SK-N-SH (cell line): Measurements from ENCODE around the gene CNTNAP2. TPM values are rescaled to one million over a fixed set of nuclear protein-coding genes. Genes with fewer than 3 reads are reported as not detected.

Experiments
- CTCF ChIA-PET: fragments of 300-600, 350-600 bp; formaldehyde crosslinking; extraction: SDS; loops from one replicate; lab custom pipeline; 2021; lab: Yijun Ruan, JAX
- POLR2A ChIA-PET: fragments of 350-600 bp; sonication (Branson Sonifier 250); formaldehyde crosslinking; extraction: SDS; loops from one replicate; lab custom pipeline; 2020; ENCODE audit warnings: antibody characterized with exemption, inconsistent platforms; lab: Yijun Ruan, JAX
- DNase-seq: peaks from one replicate; pipeline ENCODE4 v3.0.0; 2012
- H2AFZ ChIP-seq: fragments of 200-600 bp; sonication (generic); 2 replicates; pipeline ENCODE4 v1.8.1; 2016; ENCODE audit warnings: antibody characterized with exemption, mild to moderate bottlenecking, low read depth
- H3F3A ChIP-seq: fragments of 200-600 bp; sonication (generic); replicated peaks from 2 replicates; pipeline ENCODE3; 2016; ENCODE audit warnings: antibody characterized with exemption, mild to moderate bottlenecking; ENCODE audit not compliant: insufficient read depth
- H3K27ac ChIP-seq, 2 experiments: fragments of 200-500 bp in 1 of 2; fragments of 200-600 bp in 1 of 2; sonication (Bioruptor generic) in 1 of 2; sonication (generic), shearing (Covaris generic) in 1 of 2; 2 replicates each; pipeline versions ENCODE4 v1.5.1 to v1.6.1; 2014 to 2016; ENCODE audit warnings: low read depth in 2 of 2, inconsistent platforms in 1 of 2, low read length in 1 of 2, mild to moderate bottlenecking in 1 of 2, mixed read lengths in 1 of 2
- H3K27me3 ChIP-seq: fragments of 200-600 bp; sonication (generic), shearing (Covaris generic); 2 replicates; pipeline ENCODE4 v1.6.1; 2016; ENCODE audit warnings: mixed run types; ENCODE audit not compliant: insufficient read depth
- H3K36me3 ChIP-seq, 2 experiments: fragments of 200-500 bp in 1 of 2; fragments of 200-600 bp in 1 of 2; sonication (Bioruptor generic) in 1 of 2; sonication (generic) in 1 of 2; replicated peaks in 1 of 2; 2 replicates each; pipeline versions ENCODE3 to v1.5.1; 2014 to 2016; ENCODE audit warnings: low read length in 1 of 2, mild to moderate bottlenecking in 1 of 2; ENCODE audit not compliant: insufficient read depth in 2 of 2, control insufficient read depth in 1 of 2
- H3K4me1 ChIP-seq, 2 experiments: fragments of 200-500 bp in 1 of 2; fragments of 200-600 bp in 1 of 2; sonication (Bioruptor generic) in 1 of 2; sonication (generic), shearing (Covaris generic) in 1 of 2; 2 replicates each; pipeline versions ENCODE4 v1.5.1 to v1.6.1; 2014 to 2016; ENCODE audit warnings: low read depth in 1 of 2, low read length in 1 of 2, mixed run types in 1 of 2; ENCODE audit not compliant: insufficient read depth in 2 of 2, control insufficient read depth in 1 of 2
- H3K4me2 ChIP-seq: fragments of 200-600 bp; sonication (generic), shearing (Covaris generic); 2 replicates; pipeline ENCODE4 v1.6.1; 2017; ENCODE audit warnings: mixed run types
- H3K4me3 ChIP-seq, 2 experiments: fragments of 200-500 bp in 1 of 2; fragments of 200-600 bp in 1 of 2; sonication (Bioruptor generic) in 1 of 2; sonication (generic), shearing (Covaris generic) in 1 of 2; 2 replicates each; pipeline versions ENCODE4 v1.5.1 to v1.8.1; 2014 to 2016; ENCODE audit warnings: low read depth in 2 of 2, inconsistent platforms in 1 of 2, low read length in 1 of 2, mild to moderate bottlenecking in 1 of 2, mixed read lengths in 1 of 2, moderate library complexity in 1 of 2
- H3K79me2 ChIP-seq: fragments of 200-600 bp; sonication (generic); 2 replicates; pipeline ENCODE4 v1.8.1; 2017; ENCODE audit warnings: mild to moderate bottlenecking; ENCODE audit not compliant: insufficient read depth
- H3K9ac ChIP-seq: fragments of 200-600 bp; sonication (generic); 2 replicates; pipeline ENCODE4 v1.6.1; 2017; ENCODE audit warnings: mixed run types
- H3K9me2 ChIP-seq: fragments of 200-600 bp; sonication (generic); 2 replicates; pipeline ENCODE4 v1.6.1; 2017; ENCODE audit warnings: mixed run types
- H3K9me3 ChIP-seq: fragments of 200-600 bp; sonication (generic); 2 replicates; pipeline ENCODE4 v1.6.1; 2017; ENCODE audit warnings: mixed run types, mild to moderate bottlenecking, moderate library complexity
- H4K20me1 ChIP-seq: fragments of 200-600 bp; sonication (generic); 2 replicates; pipeline ENCODE4 v1.6.1; 2017; ENCODE audit warnings: mild to moderate bottlenecking, mixed run types; ENCODE audit not compliant: insufficient read depth
- CHD2 ChIP-seq: fragments of 150-350 bp; IDR thresholded peaks from 2 replicates; pipeline ENCODE4 v1.6.1; 2018; ENCODE audit warnings: low read length; ENCODE audit not compliant: partially characterized antibody
- ELF1 ChIP-seq: IDR thresholded peaks from 2 replicates; pipeline ENCODE4 v1.4.0; 2012
- EZH2phosphoT487 ChIP-seq: fragments of 200-600 bp; sonication (generic); IDR thresholded peaks from 2 replicates; pipeline ENCODE4 v1.6.1; 2017; ENCODE audit warnings: low read depth, mixed run types, mild to moderate bottlenecking, antibody characterized with exemption, moderate library complexity, borderline replicate concordance
- FOXJ3 ChIP-seq: sonication (generic); formaldehyde crosslinking; IDR thresholded peaks from 2 replicates; pipeline ENCODE4 v1.5.1; 2020; ENCODE audit warnings: mild to moderate bottlenecking, missing genetic modification reagents
- FOXM1 ChIP-seq: IDR thresholded peaks from 2 replicates; pipeline ENCODE4 v1.4.0; 2012; ENCODE audit warnings: low read depth, mild to moderate bottlenecking
- GABPA ChIP-seq: IDR thresholded peaks from 2 replicates; pipeline ENCODE4 v1.4.0; 2012; ENCODE audit warnings: low read depth, mild to moderate bottlenecking
- GATA2 ChIP-seq: sonication (generic); formaldehyde crosslinking; IDR thresholded peaks from 2 replicates; pipeline ENCODE4 v1.5.0; 2020; ENCODE audit warnings: mild to moderate bottlenecking, missing genetic modification reagents
- JUND ChIP-seq: IDR thresholded peaks from 2 replicates; pipeline ENCODE4 v1.4.0; 2012
- NFIC ChIP-seq: IDR thresholded peaks from 2 replicates; pipeline ENCODE4 v1.4.0; 2012; ENCODE audit warnings: borderline replicate concordance
- PBX3 ChIP-seq: IDR thresholded peaks from 2 replicates; pipeline ENCODE4; 2012
- POLR2AphosphoS5 ChIP-seq: IDR thresholded peaks from 2 replicates; pipeline ENCODE4 v1.6.1; 2012; ENCODE audit warnings: low read depth, low read length
- RFX5 ChIP-seq: IDR thresholded peaks from 2 replicates; pipeline ENCODE4 v1.6.1; 2012; ENCODE audit warnings: mild to moderate bottlenecking, improper control_type of control experiment, low read length
- RXRA ChIP-seq: IDR thresholded peaks from 2 replicates; pipeline ENCODE4 v1.4.0; 2012; ENCODE audit warnings: low read depth, mild to moderate bottlenecking, borderline replicate concordance
- SIN3A ChIP-seq: IDR thresholded peaks from 2 replicates; pipeline ENCODE4 v1.6.1; 2012; ENCODE audit warnings: low read depth, mild to moderate bottlenecking, low read length, moderate library complexity, borderline replicate concordance
- SMC3 ChIP-seq: IDR thresholded peaks from 2 replicates; pipeline ENCODE4 v1.6.1; 2012; ENCODE audit warnings: low read depth, low read length, improper control_type of control experiment
- TAF1 ChIP-seq: IDR thresholded peaks from 2 replicates; pipeline ENCODE4 v1.6.1; 2012; ENCODE audit warnings: low read depth, mild to moderate bottlenecking, low read length, moderate library complexity, borderline replicate concordance
- TCF12 ChIP-seq: IDR thresholded peaks from 2 replicates; pipeline ENCODE4 v1.4.0; 2012
- TEAD4 ChIP-seq: IDR thresholded peaks from 2 replicates; pipeline ENCODE4 v1.4.0; 2012; ENCODE audit warnings: mild to moderate bottlenecking, borderline replicate concordance; ENCODE audit not compliant: insufficient read depth
- USF1 ChIP-seq: IDR thresholded peaks from 2 replicates; pipeline ENCODE4 v1.4.0; 2012; ENCODE audit warnings: low read depth, borderline replicate concordance
- USF2 ChIP-seq: fragments of 150-350 bp; IDR thresholded peaks from 2 replicates; pipeline ENCODE4 v1.6.1; 2017; ENCODE audit warnings: antibody characterized with exemption, low read length, low read depth, borderline replicate concordance
- YY1 ChIP-seq: IDR thresholded peaks from 2 replicates; pipeline ENCODE4 v1.4.0; 2012; ENCODE audit warnings: low read depth, mild to moderate bottlenecking
- ZBTB33 ChIP-seq: IDR thresholded peaks from 2 replicates; pipeline ENCODE4 v1.4.0; 2012; ENCODE audit warnings: low read depth, borderline replicate concordance
- WGBS: methylation state at CpG from one replicate; pipeline ENCODE4 v1.1.6; 2017; ENCODE audit warnings: low lambda C conversion rate; 5-methylcytosine and 5-hydroxymethylcytosine counted together
- polyA plus RNA-seq, 3 experiments: library from polyadenylated mRNA; depleted of rRNA; stranded (reverse); fragments of >200 nt; gene quantifications; 2 replicates each; pipeline ENCODE4 v1.2.3, GENCODE V29; 2012

Gene CNTNAP2
- polyA plus RNA-seq, 1 of the 3 experiments (the other 2 are of a cell fraction): 3.4 TPM

GRCh38 chr7:146067880-146068279, 48.7 kb upstream of the CNTNAP2 start (continued):
- no peak for TF ChIP-seq CHD2
- TF ChIP-seq TCF12: no peak
- TF ChIP-seq GABPA: no peak
- TF ChIP-seq JUND: no peak
- TF ChIP-seq FOXJ3 (CRISPR knock-in tag): no peak
- no peak for TF ChIP-seq ZBTB33
- TF ChIP-seq NFIC: no peak
- TF ChIP-seq FOXM1: no peak
- TF ChIP-seq TEAD4: no peak
- TF ChIP-seq TAF1: no peak
- TF ChIP-seq SMC3: no peak
- TF ChIP-seq POLR2AphosphoS5: no peak
- no peak for TF ChIP-seq RFX5

GRCh38 chr7:146074195-146074765, 42.3 kb upstream of the CNTNAP2 start:
- POLR2A ChIA-PET: no interaction called here
- 16% methylated on average over 6 of the region's 6 CpGs for WGBS
- H3K4me3 ChIP-seq: no peak overlapping the region
- no peaks in the 10 kb centered on the region for H3K79me2 ChIP-seq
- H3K9ac ChIP-seq: no peak overlapping the region
- H3K4me2 ChIP-seq: no peak overlapping the region
- H2AFZ ChIP-seq: no peak overlapping the region
- no peaks in the 10 kb centered on the region for H3F3A ChIP-seq
- H3K27me3 ChIP-seq: no peaks in the 10 kb centered on the region; the same call in 1 of the 2 replicates
- no peaks in the 10 kb centered on the region for H3K4me1 ChIP-seq
- no peaks in the 10 kb centered on the region for H3K9me2 ChIP-seq
- no peak for TF ChIP-seq ELF1
- no peak for TF ChIP-seq RXRA
- TF ChIP-seq SIN3A: no peak
- no peak for TF ChIP-seq ZBTB33
- TF ChIP-seq SMC3: no peak
- TF ChIP-seq YY1: no peak
- no peak for TF ChIP-seq GATA2 (CRISPR knock-in tag)
- TF ChIP-seq PBX3: no peak
- TF ChIP-seq USF1: no peak
- no peak for TF ChIP-seq EZH2phosphoT487
- no peak for TF ChIP-seq FOXM1
- no peak for TF ChIP-seq USF2
- H4K20me1 ChIP-seq: no peaks in the 10 kb centered on the region
- H3K36me3 ChIP-seq: no peaks in the 10 kb centered on the region
- CTCF ChIA-PET: interaction anchor here (3.1 kb wide), 1 partner anchor 16 kb away, joined by 17 read pairs; no protein-coding TSS in a partner anchor
- no peak for DNase-seq
- no peaks in the 10 kb centered on the region for H3K9me3 ChIP-seq
- H3K27ac ChIP-seq: no peak overlapping the region
